ENCODE results near the gene MARCHF10.
"Not testable (repeated sequence)": the region's sequence is repeated elsewhere in the genome, so short reads cannot be mapped to it uniquely, and the experiment has no call there.

DNA sequence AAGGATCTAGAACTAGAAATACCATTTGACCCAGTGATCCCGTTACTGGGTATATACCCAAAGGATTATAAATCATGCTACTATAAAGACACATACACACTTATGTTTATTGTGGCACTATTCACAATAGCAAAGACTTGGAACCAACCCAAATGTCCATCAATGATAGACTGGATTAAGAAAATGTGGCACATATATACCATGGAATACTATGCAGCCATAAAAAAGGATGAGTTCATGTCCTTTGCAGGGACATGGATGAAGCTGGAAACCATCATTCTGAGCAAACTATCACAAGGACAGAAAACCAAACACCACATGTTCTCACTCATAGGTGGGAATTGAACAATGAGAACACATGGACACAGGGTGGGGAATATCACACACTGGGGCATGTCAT lies 22.1 kb downstream of the MARCHF10 start:
- TF ChIP-seq POLR2A, CTCF (IDR thresholded peaks at IDR 0.05): not testable (repeated sequence)
